K562 (cell line): ENCODE measurements around the gene MYH15. TPM values are rescaled to one million over a fixed set of nuclear protein-coding genes. Genes with fewer than 3 reads are reported as not detected.

Experiments used
- ATAC-seq: fragments of 200-7000 bp; cut with Tn5 transposase; 3 replicates; pipeline ENCODE4 v1.9.1; 2020; ENCODE audit warnings: moderate library complexity
- BruUV-seq: library from RNA; stranded (reverse); fragments of 400-500 nt; replicated peaks from 2 replicates; lab custom pipeline; 2021; lab: Mats Ljungman, UMichigan
- CTCF ChIA-PET: fragments of 300-600 bp; formaldehyde crosslinking; extraction: SDS; loops from one replicate; lab custom pipeline; 2021; ENCODE audit warnings: low intra/inter-chr PET ratio; lab: Yijun Ruan, JAX
- POLR2A ChIA-PET: fragments of 300-600, 350-650 bp; sonication (Branson Sonifier 250); formaldehyde crosslinking; extraction: SDS; loops from one replicate; lab custom pipeline; 2021; ENCODE audit warnings: antibody characterized with exemption, inconsistent platforms; lab: Yijun Ruan, JAX
- DNase-seq, 4 experiments: peaks; one replicate each; pipeline versions ENCODE4 v3.0.0 to v3.0.0-alpha.2; 2011 to 2018; ENCODE audit warnings: low spot score in 3 of 4, mixed read lengths in 3 of 4; ENCODE audit errors: extremely low read depth in 1 of 4
- FAIRE-seq: peaks from 2 replicates; lab custom pipeline; 2011; peaks lifted over from hg19 to GRCh38; lab: Jason Lieb, UNC
- H2AFZ ChIP-seq: 2 replicates; pipeline ENCODE4 v1.6.0; 2011; ENCODE audit warnings: low read depth, low read length, control low read depth, inconsistent platforms
- H3K27ac ChIP-seq: fragments of 200-600 bp; 3 replicates; pipeline ENCODE4 v1.8.0; 2011; ENCODE audit warnings: low read depth, mild to moderate bottlenecking, control low read depth, inconsistent platforms, low read length, moderate library complexity, mixed read lengths; ENCODE audit errors: extremely low read depth
- H3K27me3 ChIP-seq, 2 experiments: fragments of 300-600 bp in 1 of 2; 2 replicates in 1 of 2; 3 replicates in 1 of 2; pipeline versions ENCODE4 v1.6.0 to v1.8.0; 2011; ENCODE audit warnings: inconsistent platforms in 2 of 2, low read length in 2 of 2, mild to moderate bottlenecking in 1 of 2, mixed read lengths in 1 of 2, moderate library complexity in 1 of 2; ENCODE audit not compliant: control insufficient read depth in 2 of 2, insufficient read depth in 2 of 2
- H3K36me3 ChIP-seq: fragments of 300-600 bp; 3 replicates; pipeline ENCODE4 v1.8.0; 2011; ENCODE audit warnings: mild to moderate bottlenecking, low read length, inconsistent platforms; ENCODE audit not compliant: control insufficient read depth, insufficient read depth
- H3K4me1 ChIP-seq, 2 experiments: fragments of 200-600 bp in 1 of 2; replicated peaks in 1 of 2; 2 replicates in 1 of 2; 3 replicates in 1 of 2; pipeline versions ENCODE4 v1.5.1 to v1.8.0; 2011; ENCODE audit warnings: inconsistent platforms in 2 of 2, low read length in 2 of 2, mild to moderate bottlenecking in 1 of 2, mixed read lengths in 1 of 2, moderate library complexity in 1 of 2; ENCODE audit not compliant: control insufficient read depth in 2 of 2, insufficient read depth in 2 of 2
- H3K4me2 ChIP-seq: 2 replicates; pipeline ENCODE4 v1.6.1; 2011; ENCODE audit warnings: low read length, control low read depth, inconsistent platforms, mixed read lengths; ENCODE audit not compliant: insufficient read depth
- H3K4me3 ChIP-seq: fragments of 200-600 bp; sonication (generic), shearing (Covaris generic); 2 replicates; pipeline ENCODE4 v1.5.1; 2016; ENCODE audit warnings: control low read depth, inconsistent platforms
- H3K79me2 ChIP-seq: fragments of 200-600 bp; 3 replicates; pipeline ENCODE4 v1.8.0; 2011; ENCODE audit warnings: low read length, inconsistent platforms; ENCODE audit not compliant: control insufficient read depth, insufficient read depth
- H3K9ac ChIP-seq, 2 experiments: 2 replicates each; pipeline versions ENCODE4 v1.6.0 to v1.6.1; 2011; ENCODE audit warnings: low read depth in 2 of 2, low read length in 2 of 2, control low read depth in 1 of 2, inconsistent platforms in 1 of 2, mild to moderate bottlenecking in 1 of 2, mixed read lengths in 1 of 2; ENCODE audit not compliant: insufficient read depth in 1 of 2
- H3K9me1 ChIP-seq: one replicate; pipeline ENCODE4 v1.6.0; 2011; ENCODE audit warnings: inconsistent platforms, mild to moderate bottlenecking, low read length, moderate library complexity; ENCODE audit not compliant: control insufficient read depth, insufficient read depth
- H3K9me3 ChIP-seq: replicated peaks from 2 replicates; pipeline ENCODE4 v1.5.1; 2011; ENCODE audit warnings: low read depth, low read length, inconsistent platforms; ENCODE audit not compliant: control insufficient read depth, insufficient read depth
- H4K20me1 ChIP-seq: replicated peaks from 2 replicates; pipeline ENCODE4 v1.6.1; 2011; ENCODE audit warnings: low read length, inconsistent platforms, mixed read lengths; ENCODE audit not compliant: control insufficient read depth, insufficient read depth
- ARID2 ChIP-seq: fragments of 450-650 bp; IDR thresholded peaks from 2 replicates; pipeline ENCODE4 v1.6.1; 2017; ENCODE audit warnings: antibody characterized with exemption, mild to moderate bottlenecking
- ETV1 ChIP-seq: fragments of 450-650 bp; conservative IDR thresholded peaks from 2 replicates; pipeline ENCODE4 v1.6.1; 2016; ENCODE audit warnings: missing genetic modification characterization, control low read depth, low read depth, missing compliant biosample characterization
- GTF2E2 ChIP-seq: fragments of 200-800 bp; sonication (Bioruptor generic); IDR thresholded peaks from 2 replicates; pipeline ENCODE4 v1.6.1; 2016; ENCODE audit warnings: missing genetic modification characterization, missing compliant biosample characterization
- NBN ChIP-seq: fragments of 450-650 bp; IDR thresholded peaks from 2 replicates; pipeline ENCODE4 v1.6.1; 2016; ENCODE audit warnings: low read depth, mild to moderate bottlenecking
- SMARCC2 ChIP-seq: fragments of 450-650 bp; IDR thresholded peaks from 2 replicates; pipeline ENCODE4 v1.6.1; 2017; ENCODE audit warnings: antibody characterized with exemption, moderate library complexity, mild to moderate bottlenecking, low read depth
- STAT5A ChIP-seq: IDR thresholded peaks from 2 replicates; pipeline ENCODE4 v1.6.1; 2012; ENCODE audit warnings: low read length, inconsistent platforms, borderline replicate concordance
- WGBS: fragments of 100-300 bp; shearing (Covaris generic); methylation state at CpG from one replicate; pipeline ENCODE4 v1.1.6; 2016; ENCODE audit warnings: low coverage, mixed read lengths; ENCODE audit not compliant: insufficient coverage; ENCODE audit errors: missing lambda C conversion rate; 5-methylcytosine and 5-hydroxymethylcytosine counted together
- in situ Hi-C: fragments of 300-500 bp; cut with MboI; formaldehyde crosslinking; loops from 4 replicates; pipeline ENCODE4 v1.15.0; 2018; ENCODE audit warnings: inconsistent platforms, mixed read lengths
- intact Hi-C: fragments of 100-400 bp; cut with micrococcal nuclease; formaldehyde crosslinking; loops from 2 replicates; pipeline ENCODE4 v1.14.2; 2022
- polyA plus RNA-seq, 8 experiments: library from polyadenylated mRNA; depleted of rRNA in 4 of 8; stranded (reverse) in 5 of 8; unstranded in 3 of 8; fragments of >200 nt; fragmentation: Nextera tagmentation in 2 of 8; fragmentation: Illumina TruSeq in 1 of 8; extraction: Ambion mirVana in 2 of 8; extraction: Trizol in 1 of 8; gene quantifications; 2 replicates each; pipeline versions ENCODE4 v1.2.1 to v1.2.3, GENCODE V29; 2011 to 2014; ENCODE audit warnings: inconsistent platforms in 1 of 8, missing spikeins in 1 of 8
- total RNA-seq, 7 experiments: library from RNA; depleted of rRNA in 6 of 7; stranded (reverse); fragments of >200 nt in 6 of 7; fragmentation: Illumina TruSeq in 2 of 7; extraction: Trizol in 2 of 7; gene quantifications; 2 replicates each; pipeline versions ENCODE4 v1.2.1 to v1.2.3, GENCODE V29; 2011 to 2021; ENCODE audit warnings: low replicate concordance in 1 of 7

Gene MYH15
- total and polyA plus RNA-seq, 9 of the 15 experiments (the other 6 are each of a cell fraction or from before 2014, with no cell fraction given), result 0.03 to 0.29 (median 0.12) TPM

DNA sequence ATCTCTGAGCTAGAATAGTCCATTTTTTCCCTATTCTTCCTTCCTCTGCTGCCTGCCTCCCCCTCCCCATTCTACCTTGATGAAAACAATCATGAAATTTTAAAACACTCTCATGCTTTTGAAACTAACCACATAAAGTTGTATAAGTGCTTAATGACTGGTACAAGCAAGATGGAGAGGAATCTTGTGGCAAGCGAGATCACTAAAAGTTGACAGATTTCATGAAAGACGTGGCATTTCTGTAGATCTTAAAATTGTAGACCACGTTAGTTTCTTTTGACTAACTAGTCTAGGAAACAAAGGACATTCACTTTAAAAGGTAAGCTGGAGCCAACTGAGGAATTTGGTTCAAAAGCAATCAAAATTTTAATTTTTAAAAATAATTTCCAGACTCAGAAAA lies 178.6 kb downstream of the MYH15 start:
- H3K9me1 ChIP-seq, result no peaks in the 10 kb centered on the region
- ATAC-seq (no peak), DNase-seq (no peak), FAIRE-seq (no peak)
- no peaks in the 10 kb centered on the region; a peak in 3 of 5 replicates for H3K4me1 ChIP-seq
- in situ Hi-C loops, result no loop called here
- no peak overlapping the region for H2AFZ ChIP-seq
- BruUV-seq, result no TSS peak
- H3K4me2 ChIP-seq, result no peak overlapping the region
- WGBS, result 7% methylated on average over 3 of the region's 3 CpGs
- H3K27ac ChIP-seq, result no peak overlapping the region
- POLR2A ChIA-PET, result no interaction called here
- H3K27me3 ChIP-seq, result no peaks in the 10 kb centered on the region
- no peaks in the 10 kb centered on the region for H3K36me3 ChIP-seq
- H3K79me2 ChIP-seq, result no peaks in the 10 kb centered on the region
- no peak overlapping the region for H3K4me3 ChIP-seq
- TF ChIP-seq STAT5A, result no peak
- no peak for TF ChIP-seq SMARCC2
- no peak for TF ChIP-seq ETV1
- TF ChIP-seq ARID2, result no peak
- TF ChIP-seq GTF2E2 (tag), result no peak
- TF ChIP-seq NBN, result no peak
- H4K20me1 ChIP-seq, result no peaks in the 10 kb centered on the region
- no peak overlapping the region for H3K9ac ChIP-seq
- no peaks in the 10 kb centered on the region for H3K9me3 ChIP-seq
- intact Hi-C loops, result no loop called here
- CTCF ChIA-PET, result no interaction called here

Other genes starting within 250 kb of the MYH15 start
- gene HHLA2, start 214.0 kb downstream of the MYH15 start, total RNA-seq (2014; rRNA removed), result not detected in 2 replicates
- gene HHLA2, start 214.0 kb downstream of the MYH15 start, total RNA-seq (2014; rRNA removed; fragmentation: Illumina TruSeq; extraction: Trizol), result not detected in 2 replicates
- gene HHLA2, start 214.0 kb downstream of the MYH15 start, total RNA-seq (2015; rRNA removed; fragmentation: Illumina TruSeq; extraction: Trizol), result not detected in 2 replicates
- not detected in 2 replicates for gene HHLA2, start 214.0 kb downstream of the MYH15 start, total RNA-seq (2021)
- gene HHLA2, start 214.0 kb downstream of the MYH15 start, polyA plus RNA-seq (2011; rRNA removed), result not detected in 2 replicates
- gene HHLA2, start 214.0 kb downstream of the MYH15 start, polyA plus RNA-seq (2014; fragmentation: Illumina TruSeq; extraction: Trizol), result 0.04 TPM in 1 of 2 replicates, not detected in the other
- gene HHLA2, start 214.0 kb downstream of the MYH15 start, polyA plus RNA-seq (2014; fragmentation: Nextera tagmentation; extraction: Ambion mirVana), result under 1 TPM in 1 of 2 experiments, not detected in 1; 0.04 TPM
- gene HHLA2, start 214.0 kb downstream of the MYH15 start, polyA plus RNA-seq (2014; rRNA removed), result not detected in 2 replicates
- 22.4 and 41.7 TPM in 2 replicates for gene CIP2A, start 78.8 kb upstream of the MYH15 start, total RNA-seq (2014; rRNA removed)
- 32.6 and 37.3 TPM in 2 replicates for gene CIP2A, start 78.8 kb upstream of the MYH15 start, total RNA-seq (2014; rRNA removed; fragmentation: Illumina TruSeq; extraction: Trizol)
- gene CIP2A, start 78.8 kb upstream of the MYH15 start, total RNA-seq (2015; rRNA removed; fragmentation: Illumina TruSeq; extraction: Trizol), result 28.4 and 31.7 TPM in 2 replicates
- gene CIP2A, start 78.8 kb upstream of the MYH15 start, total RNA-seq (2021), result 31.5 and 31.8 TPM in 2 replicates
- 22.3 and 32.7 TPM in 2 replicates for gene CIP2A, start 78.8 kb upstream of the MYH15 start, polyA plus RNA-seq (2011; rRNA removed)
- gene CIP2A, start 78.8 kb upstream of the MYH15 start, polyA plus RNA-seq (2014; fragmentation: Illumina TruSeq; extraction: Trizol), result 29.3 and 31.0 TPM in 2 replicates
- gene CIP2A, start 78.8 kb upstream of the MYH15 start, polyA plus RNA-seq (2014; fragmentation: Nextera tagmentation; extraction: Ambion mirVana), result 10 to 100 TPM; 10.5 to 17.9 TPM
- 19.9 and 27.8 TPM in 2 replicates for gene CIP2A, start 78.8 kb upstream of the MYH15 start, polyA plus RNA-seq (2014; rRNA removed)
- 3.2 and 3.5 TPM in 2 replicates for gene DZIP3, start 79.1 kb upstream of the MYH15 start, total RNA-seq (2014; rRNA removed)
- gene DZIP3, start 79.1 kb upstream of the MYH15 start, total RNA-seq (2014; rRNA removed; fragmentation: Illumina TruSeq; extraction: Trizol), result 7.5 and 7.9 TPM in 2 replicates
- 6.3 and 7.3 TPM in 2 replicates for gene DZIP3, start 79.1 kb upstream of the MYH15 start, total RNA-seq (2015; rRNA removed; fragmentation: Illumina TruSeq; extraction: Trizol)
- 6.1 and 6.3 TPM in 2 replicates for gene DZIP3, start 79.1 kb upstream of the MYH15 start, total RNA-seq (2021)
- gene DZIP3, start 79.1 kb upstream of the MYH15 start, polyA plus RNA-seq (2011; rRNA removed), result 7.9 and 9.7 TPM in 2 replicates
- 5.5 and 5.7 TPM in 2 replicates for gene DZIP3, start 79.1 kb upstream of the MYH15 start, polyA plus RNA-seq (2014; fragmentation: Illumina TruSeq; extraction: Trizol)
- gene DZIP3, start 79.1 kb upstream of the MYH15 start, polyA plus RNA-seq (2014; fragmentation: Nextera tagmentation; extraction: Ambion mirVana), result 1 to 10 TPM; 4.4 to 5.2 TPM
- gene DZIP3, start 79.1 kb upstream of the MYH15 start, polyA plus RNA-seq (2014; rRNA removed), result 5.0 TPM in 2 replicates
- gene RETNLB, start 246.8 kb upstream of the MYH15 start, total RNA-seq (2014; rRNA removed), result not detected in 2 replicates
- gene RETNLB, start 246.8 kb upstream of the MYH15 start, total RNA-seq (2014; rRNA removed; fragmentation: Illumina TruSeq; extraction: Trizol), result not detected in 2 replicates
- gene RETNLB, start 246.8 kb upstream of the MYH15 start, total RNA-seq (2015; rRNA removed; fragmentation: Illumina TruSeq; extraction: Trizol), result not detected in 2 replicates
- gene RETNLB, start 246.8 kb upstream of the MYH15 start, total RNA-seq (2021), result not detected in 2 replicates
- gene RETNLB, start 246.8 kb upstream of the MYH15 start, polyA plus RNA-seq (2011; rRNA removed), result not detected in 2 replicates
- gene RETNLB, start 246.8 kb upstream of the MYH15 start, polyA plus RNA-seq (2014; fragmentation: Illumina TruSeq; extraction: Trizol), result not detected in 2 replicates
- gene RETNLB, start 246.8 kb upstream of the MYH15 start, polyA plus RNA-seq (2014; fragmentation: Nextera tagmentation; extraction: Ambion mirVana), result not detected
- gene RETNLB, start 246.8 kb upstream of the MYH15 start, polyA plus RNA-seq (2014; rRNA removed), result not detected in 2 replicates